Liver (tissue), 9 donors: ENCODE results near the gene CCNY. TPM values are rescaled to one million over a fixed set of nuclear protein-coding genes. Genes with fewer than 3 reads are reported as not detected.

Source experiments
- DNase-seq: peaks from one replicate; pipeline ENCODE4 v3.0.0-alpha.2; 2017; ENCODE audit warnings: low spot score
- H3K27ac ChIP-seq, 2 donors: one replicate each; pipeline ENCODE4 v1.7.0; 2013; ENCODE audit warnings: inconsistent platforms in 2 of 2, low read length in 2 of 2, control low read depth in 1 of 2, low read depth in 1 of 2, mild to moderate bottlenecking in 1 of 2
- H3K27me3 ChIP-seq, 4 donors: one replicate each; pipeline versions ENCODE4 v1.6.1 to v1.7.0; 2013; ENCODE audit warnings: low read length in 3 of 4, inconsistent platforms in 1 of 4, mild to moderate bottlenecking in 1 of 4, moderate library complexity in 1 of 4; ENCODE audit not compliant: control insufficient read depth in 4 of 4, insufficient read depth in 4 of 4
- H3K36me3 ChIP-seq, 4 donors: one replicate each; pipeline versions ENCODE4 v1.6.1 to v1.7.0; 2013; ENCODE audit warnings: low read length in 3 of 4, mild to moderate bottlenecking in 3 of 4, low read depth in 1 of 4, moderate library complexity in 1 of 4; ENCODE audit not compliant: control insufficient read depth in 4 of 4, insufficient read depth in 3 of 4
- H3K4me1 ChIP-seq, 4 donors: one replicate each; pipeline versions ENCODE4 v1.6.1 to v1.7.0; 2013; ENCODE audit warnings: low read length in 3 of 4, mild to moderate bottlenecking in 3 of 4, moderate library complexity in 1 of 4; ENCODE audit not compliant: control insufficient read depth in 4 of 4, insufficient read depth in 4 of 4
- H3K4me3 ChIP-seq, 3 donors: one replicate each; pipeline versions ENCODE4 v1.6.1 to v1.7.0; 2013; ENCODE audit warnings: low read length in 3 of 3, control low read depth in 1 of 3, low read depth in 1 of 3, mild to moderate bottlenecking in 1 of 3
- H3K9ac ChIP-seq, 2 donors: one replicate each; pipeline ENCODE4 v1.7.0; 2013; ENCODE audit warnings: low read length in 2 of 2, mild to moderate bottlenecking in 2 of 2, moderate library complexity in 2 of 2, control low read depth in 1 of 2, low read depth in 1 of 2
- H3K9me3 ChIP-seq, 4 donors: one replicate each; pipeline versions ENCODE4 v1.6.1 to v1.7.0; 2013; ENCODE audit warnings: low read length in 3 of 4; ENCODE audit not compliant: control insufficient read depth in 4 of 4
- EGR1 ChIP-seq, 2 donors: IDR thresholded peaks; 2 replicates each; pipeline ENCODE4 v1.6.1; 2016 to 2018; ENCODE audit warnings: antibody characterized with exemption in 2 of 2, low read depth in 2 of 2
- FOXA2 ChIP-seq: IDR thresholded peaks from 2 replicates; pipeline ENCODE4 v1.6.1; 2016; ENCODE audit warnings: antibody characterized with exemption
- GABPA ChIP-seq, 2 donors: IDR thresholded peaks in 1 of 2; conservative IDR thresholded peaks in 1 of 2; 2 replicates each; pipeline ENCODE4 v1.6.1; 2016; ENCODE audit warnings: antibody characterized with exemption in 2 of 2, mild to moderate bottlenecking in 1 of 2, moderate library complexity in 1 of 2
- HNF4A ChIP-seq, 2 donors: conservative IDR thresholded peaks; 2 replicates each; pipeline ENCODE4 v1.6.1; 2016; ENCODE audit warnings: antibody characterized with exemption in 2 of 2, mild to moderate bottlenecking in 2 of 2
- JUND ChIP-seq, 2 donors: IDR thresholded peaks; 2 replicates each; pipeline ENCODE4 v1.6.1; 2016; ENCODE audit warnings: antibody characterized with exemption in 2 of 2
- RAD21 ChIP-seq, 2 donors: IDR thresholded peaks; 2 replicates each; pipeline ENCODE4 v1.6.1; 2016; ENCODE audit warnings: antibody characterized with exemption in 2 of 2, mild to moderate bottlenecking in 2 of 2
- RXRA ChIP-seq, 2 donors: IDR thresholded peaks; 2 replicates each; pipeline ENCODE4 v1.6.1; 2017 to 2018; ENCODE audit warnings: antibody characterized with exemption in 2 of 2, mild to moderate bottlenecking in 1 of 2
- SP1 ChIP-seq: IDR thresholded peaks from 2 replicates; pipeline ENCODE4 v1.6.1; 2018; ENCODE audit warnings: antibody characterized with exemption, mild to moderate bottlenecking
- TAF1 ChIP-seq: conservative IDR thresholded peaks from 2 replicates; pipeline ENCODE4 v1.6.1; 2016; ENCODE audit warnings: antibody characterized with exemption, mild to moderate bottlenecking
- YY1 ChIP-seq: IDR thresholded peaks from 2 replicates; pipeline ENCODE4 v1.6.1; 2016; ENCODE audit warnings: antibody characterized with exemption, mild to moderate bottlenecking
- WGBS: extraction: QIAGEN DNeasy Blood & Tissue Kit; methylation state at CpG from one replicate; pipeline ENCODE4 v1.1.7; 2013; 5-methylcytosine and 5-hydroxymethylcytosine counted together
- polyA plus RNA-seq, 2 donors: library from polyadenylated mRNA; stranded (reverse) in 1 of 2; unstranded in 1 of 2; fragments of 200-250 nt in 1 of 2; fragments of >200 nt in 1 of 2; fragmentation: Nextera tagmentation in 1 of 2; extraction: Ambion mirVana in 1 of 2; gene quantifications; one replicate each; pipeline versions ENCODE4 v1.2.1 to v1.2.3, GENCODE V29; 2013 to 2015
- total RNA-seq, 2 donors: library from RNA; depleted of rRNA; stranded (reverse); fragments of >200 nt; gene quantifications; one replicate each; pipeline ENCODE4 v1.2.3, GENCODE V29; 2014
- TF ChIP-seq, protein P1 (sequence below): IDR thresholded peaks from 2 replicates; pipeline ENCODE4 v1.6.1; 2016; ENCODE audit warnings: antibody characterized with exemption
- TF ChIP-seq, protein P2 (sequence below): fragments of 150-350 bp; IDR thresholded peaks from 2 replicates; pipeline ENCODE4 v1.5.1; 2017; ENCODE audit warnings: improper control_type of control experiment, low read depth, low read length; ENCODE audit not compliant: missing input control
- TF ChIP-seq, protein P3 (sequence below): IDR thresholded peaks from 2 replicates; pipeline ENCODE4 v1.6.1; 2016; ENCODE audit warnings: antibody characterized with exemption
- TF ChIP-seq, protein P4 (sequence below): IDR thresholded peaks from 2 replicates; pipeline ENCODE4 v1.6.1; 2016; ENCODE audit warnings: antibody characterized with exemption
- TF ChIP-seq, protein P5 (sequence below): IDR thresholded peaks from 2 replicates; pipeline ENCODE4 v1.6.1; 2016; ENCODE audit warnings: antibody characterized with exemption, mild to moderate bottlenecking
- donor health status: healthy.
- donor health status: healthy.
- donor health status: healthy.
- donor health status: healthy.
- donor health status: healthy.

Gene CCNY
- total and polyA plus RNA-seq, 4 donors: 17.6 to 38.4 (median 21.8) TPM

DNA sequence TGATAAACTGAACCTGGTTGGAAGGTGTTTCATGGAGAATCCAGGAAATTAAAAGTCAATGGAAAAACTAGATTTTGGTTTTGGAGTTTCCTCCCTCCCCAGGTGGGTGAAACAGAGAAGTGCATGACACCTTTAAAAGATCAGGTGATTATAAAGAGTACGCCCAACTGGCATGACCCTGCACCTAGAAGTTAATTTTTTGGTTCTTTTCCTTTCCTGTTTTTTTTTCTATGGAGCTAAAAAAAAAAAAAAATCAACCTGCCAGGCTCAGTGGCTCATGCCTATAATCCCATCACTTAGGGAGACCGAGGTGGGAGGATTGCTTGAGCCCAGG lies 276.8 kb downstream of the CCNY start:
- TF ChIP-seq JUND (IDR thresholded peaks at IDR 0.05) (no peak), SP1 (peak; percentile 47)
- Histone ChIP-seq H3K9me3 (no peaks in the 10 kb centered on the region), H3K27me3 (no peaks in the 10 kb centered on the region), H3K27ac (no peak overlapping the region), H3K4me1 (peaks cover 0 to 13% (median 7%) of the 10 kb centered on the region in 4 donors), H3K36me3 (no peaks in the 10 kb centered on the region), H3K4me3 (no peak overlapping the region), H3K9ac (no peak overlapping the region)
- WGBS: 53% methylated on average over 2 of the region's 2 CpGs
- DNase-seq: no peak

DNA sequence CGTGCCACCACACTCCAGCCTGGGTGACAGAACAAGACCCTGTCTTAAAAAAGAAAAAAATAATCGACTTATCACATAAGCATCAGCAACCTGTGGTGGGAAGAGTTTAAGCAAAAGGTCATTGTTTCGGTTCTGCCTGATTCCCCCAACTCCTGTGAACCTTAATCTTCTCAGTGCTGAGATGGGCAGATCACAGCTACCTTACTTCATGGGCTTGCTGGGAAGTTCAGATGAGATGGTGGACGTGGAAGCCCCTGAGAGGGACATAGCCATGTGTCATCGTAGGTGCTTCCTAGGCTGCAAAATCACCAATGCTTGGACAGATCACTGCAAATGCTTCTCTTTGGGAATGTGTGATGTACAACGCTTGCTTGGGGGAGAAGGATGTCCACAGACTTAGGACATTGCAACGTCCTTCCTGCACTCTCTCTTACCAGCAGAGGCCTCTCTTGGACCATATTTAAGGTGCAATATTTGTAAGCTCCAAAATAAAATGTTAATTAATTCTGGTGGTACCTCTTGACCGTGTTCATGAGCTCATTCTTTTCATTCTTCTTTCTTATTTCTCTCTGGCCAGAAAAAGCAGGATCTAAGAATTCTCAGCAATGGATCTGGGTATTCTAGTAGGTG lies 277.4 kb downstream of the CCNY start:
- H3K4me3 ChIP-seq: no peak overlapping the region
- no peak overlapping the region for H3K27ac ChIP-seq
- H3K9me3 ChIP-seq: no peaks in the 10 kb centered on the region
- peaks cover 0 to 13% (median 7%) of the 10 kb centered on the region in 4 donors for H3K4me1 ChIP-seq
- H3K9ac ChIP-seq: no peak overlapping the region
- DNase-seq: no peak
- no peaks in the 10 kb centered on the region for H3K27me3 ChIP-seq
- H3K36me3 ChIP-seq: no peaks in the 10 kb centered on the region
- 69% methylated on average over 8 of the region's 8 CpGs for WGBS
- TF ChIP-seq, protein P1, sequence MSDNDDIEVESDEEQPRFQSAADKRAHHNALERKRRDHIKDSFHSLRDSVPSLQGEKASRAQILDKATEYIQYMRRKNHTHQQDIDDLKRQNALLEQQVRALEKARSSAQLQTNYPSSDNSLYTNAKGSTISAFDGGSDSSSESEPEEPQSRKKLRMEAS: no peak
- peak; percentile 67 to 79 for TF ChIP-seq RAD21 (IDR thresholded peaks at IDR 0.05)
- TF ChIP-seq, protein P2, sequence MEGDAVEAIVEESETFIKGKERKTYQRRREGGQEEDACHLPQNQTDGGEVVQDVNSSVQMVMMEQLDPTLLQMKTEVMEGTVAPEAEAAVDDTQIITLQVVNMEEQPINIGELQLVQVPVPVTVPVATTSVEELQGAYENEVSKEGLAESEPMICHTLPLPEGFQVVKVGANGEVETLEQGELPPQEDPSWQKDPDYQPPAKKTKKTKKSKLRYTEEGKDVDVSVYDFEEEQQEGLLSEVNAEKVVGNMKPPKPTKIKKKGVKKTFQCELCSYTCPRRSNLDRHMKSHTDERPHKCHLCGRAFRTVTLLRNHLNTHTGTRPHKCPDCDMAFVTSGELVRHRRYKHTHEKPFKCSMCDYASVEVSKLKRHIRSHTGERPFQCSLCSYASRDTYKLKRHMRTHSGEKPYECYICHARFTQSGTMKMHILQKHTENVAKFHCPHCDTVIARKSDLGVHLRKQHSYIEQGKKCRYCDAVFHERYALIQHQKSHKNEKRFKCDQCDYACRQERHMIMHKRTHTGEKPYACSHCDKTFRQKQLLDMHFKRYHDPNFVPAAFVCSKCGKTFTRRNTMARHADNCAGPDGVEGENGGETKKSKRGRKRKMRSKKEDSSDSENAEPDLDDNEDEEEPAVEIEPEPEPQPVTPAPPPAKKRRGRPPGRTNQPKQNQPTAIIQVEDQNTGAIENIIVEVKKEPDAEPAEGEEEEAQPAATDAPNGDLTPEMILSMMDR: peak; percentile 39

DNA sequence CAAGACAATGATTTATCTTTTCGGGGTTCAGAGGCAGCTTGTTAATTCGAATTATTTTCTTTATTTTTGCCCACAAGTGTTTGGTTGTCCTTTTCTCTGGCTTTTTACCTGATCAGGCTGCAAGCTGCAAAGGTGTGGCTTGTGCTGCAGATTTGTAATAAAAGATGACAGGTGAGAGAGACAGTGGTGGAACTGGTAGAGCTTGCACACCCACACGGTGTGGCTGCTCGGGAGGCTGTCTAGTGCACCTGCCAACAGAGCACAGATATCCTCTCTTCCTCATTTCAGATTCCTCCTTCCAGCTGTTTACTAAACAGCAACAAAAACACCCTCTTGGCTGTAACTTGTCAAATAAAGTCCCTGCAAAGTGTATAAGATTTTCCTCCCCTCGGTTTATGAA lies 278.0 kb downstream of the CCNY start:
- 65% methylated on average over 5 of the region's 5 CpGs for WGBS
- Histone ChIP-seq H3K27me3 (no peaks in the 10 kb centered on the region), H3K9ac (no peak overlapping the region), H3K4me3 (no peak overlapping the region), H3K36me3 (no peaks in the 10 kb centered on the region), H3K9me3 (no peaks in the 10 kb centered on the region), H3K27ac (no peak overlapping the region), H3K4me1 (peaks cover 0 to 13% (median 7%) of the 10 kb centered on the region in 4 donors)
- DNase-seq: no peak
- no peak for TF ChIP-seq EGR1 (IDR thresholded peaks at IDR 0.05; ENCODE audit: low read depth in 2 of 2)
- TF ChIP-seq RXRA (IDR thresholded peaks at IDR 0.05): no peak
- no peak for TF ChIP-seq TAF1
- no peak for TF ChIP-seq SP1
- no peak for TF ChIP-seq HNF4A (conservative IDR thresholded peaks at IDR 0.05)
- TF ChIP-seq JUND (IDR thresholded peaks at IDR 0.05): no peak
- TF ChIP-seq, protein P3, sequence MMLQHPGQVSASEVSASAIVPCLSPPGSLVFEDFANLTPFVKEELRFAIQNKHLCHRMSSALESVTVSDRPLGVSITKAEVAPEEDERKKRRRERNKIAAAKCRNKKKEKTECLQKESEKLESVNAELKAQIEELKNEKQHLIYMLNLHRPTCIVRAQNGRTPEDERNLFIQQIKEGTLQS: no peak
- TF ChIP-seq, protein P4, sequence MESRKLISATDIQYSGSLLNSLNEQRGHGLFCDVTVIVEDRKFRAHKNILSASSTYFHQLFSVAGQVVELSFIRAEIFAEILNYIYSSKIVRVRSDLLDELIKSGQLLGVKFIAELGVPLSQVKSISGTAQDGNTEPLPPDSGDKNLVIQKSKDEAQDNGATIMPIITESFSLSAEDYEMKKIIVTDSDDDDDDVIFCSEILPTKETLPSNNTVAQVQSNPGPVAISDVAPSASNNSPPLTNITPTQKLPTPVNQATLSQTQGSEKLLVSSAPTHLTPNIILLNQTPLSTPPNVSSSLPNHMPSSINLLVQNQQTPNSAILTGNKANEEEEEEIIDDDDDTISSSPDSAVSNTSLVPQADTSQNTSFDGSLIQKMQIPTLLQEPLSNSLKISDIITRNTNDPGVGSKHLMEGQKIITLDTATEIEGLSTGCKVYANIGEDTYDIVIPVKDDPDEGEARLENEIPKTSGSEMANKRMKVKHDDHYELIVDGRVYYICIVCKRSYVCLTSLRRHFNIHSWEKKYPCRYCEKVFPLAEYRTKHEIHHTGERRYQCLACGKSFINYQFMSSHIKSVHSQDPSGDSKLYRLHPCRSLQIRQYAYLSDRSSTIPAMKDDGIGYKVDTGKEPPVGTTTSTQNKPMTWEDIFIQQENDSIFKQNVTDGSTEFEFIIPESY: no peak
- TF ChIP-seq GABPA (IDR thresholded peaks at IDR 0.05 in 1 of 2, conservative IDR thresholded peaks at IDR 0.05 in 1 of 2): no peak
- TF ChIP-seq, protein P5, sequence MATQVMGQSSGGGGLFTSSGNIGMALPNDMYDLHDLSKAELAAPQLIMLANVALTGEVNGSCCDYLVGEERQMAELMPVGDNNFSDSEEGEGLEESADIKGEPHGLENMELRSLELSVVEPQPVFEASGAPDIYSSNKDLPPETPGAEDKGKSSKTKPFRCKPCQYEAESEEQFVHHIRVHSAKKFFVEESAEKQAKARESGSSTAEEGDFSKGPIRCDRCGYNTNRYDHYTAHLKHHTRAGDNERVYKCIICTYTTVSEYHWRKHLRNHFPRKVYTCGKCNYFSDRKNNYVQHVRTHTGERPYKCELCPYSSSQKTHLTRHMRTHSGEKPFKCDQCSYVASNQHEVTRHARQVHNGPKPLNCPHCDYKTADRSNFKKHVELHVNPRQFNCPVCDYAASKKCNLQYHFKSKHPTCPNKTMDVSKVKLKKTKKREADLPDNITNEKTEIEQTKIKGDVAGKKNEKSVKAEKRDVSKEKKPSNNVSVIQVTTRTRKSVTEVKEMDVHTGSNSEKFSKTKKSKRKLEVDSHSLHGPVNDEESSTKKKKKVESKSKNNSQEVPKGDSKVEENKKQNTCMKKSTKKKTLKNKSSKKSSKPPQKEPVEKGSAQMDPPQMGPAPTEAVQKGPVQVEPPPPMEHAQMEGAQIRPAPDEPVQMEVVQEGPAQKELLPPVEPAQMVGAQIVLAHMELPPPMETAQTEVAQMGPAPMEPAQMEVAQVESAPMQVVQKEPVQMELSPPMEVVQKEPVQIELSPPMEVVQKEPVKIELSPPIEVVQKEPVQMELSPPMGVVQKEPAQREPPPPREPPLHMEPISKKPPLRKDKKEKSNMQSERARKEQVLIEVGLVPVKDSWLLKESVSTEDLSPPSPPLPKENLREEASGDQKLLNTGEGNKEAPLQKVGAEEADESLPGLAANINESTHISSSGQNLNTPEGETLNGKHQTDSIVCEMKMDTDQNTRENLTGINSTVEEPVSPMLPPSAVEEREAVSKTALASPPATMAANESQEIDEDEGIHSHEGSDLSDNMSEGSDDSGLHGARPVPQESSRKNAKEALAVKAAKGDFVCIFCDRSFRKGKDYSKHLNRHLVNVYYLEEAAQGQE: no peak
- TF ChIP-seq YY1: no peak
- TF ChIP-seq FOXA2: no peak
